Transverse colon (tissue), 4 donors: ENCODE measurements around the gene ARL8A.

ENCODE experiments used
- EP300 ChIP-seq: sonication (generic); formaldehyde crosslinking; IDR thresholded peaks from one replicate; pipeline ENCODE4 v1.6.1; 2017; ENCODE audit warnings: antibody characterized with exemption, low read depth
- POLR2AphosphoS5 ChIP-seq, 3 donors: sonication (generic); formaldehyde crosslinking; IDR thresholded peaks; one replicate each; pipeline ENCODE4 v1.6.1; 2016; ENCODE audit warnings: antibody characterized with exemption in 3 of 3
- TF ChIP-seq, protein P1 (sequence below), 5 experiments: fragments of 200-600 bp in 3 of 5; fragments of 450-650 bp in 2 of 5; sonication (generic) in 3 of 5; IDR thresholded peaks; 1 replicate in 2 of 5; 2 replicates in 3 of 5; pipeline ENCODE4 v1.5.1; 2016 to 2017; ENCODE audit warnings: antibody characterized with exemption in 5 of 5, inconsistent platforms in 3 of 5, mild to moderate bottlenecking in 2 of 5, moderate library complexity in 1 of 5

DNA sequence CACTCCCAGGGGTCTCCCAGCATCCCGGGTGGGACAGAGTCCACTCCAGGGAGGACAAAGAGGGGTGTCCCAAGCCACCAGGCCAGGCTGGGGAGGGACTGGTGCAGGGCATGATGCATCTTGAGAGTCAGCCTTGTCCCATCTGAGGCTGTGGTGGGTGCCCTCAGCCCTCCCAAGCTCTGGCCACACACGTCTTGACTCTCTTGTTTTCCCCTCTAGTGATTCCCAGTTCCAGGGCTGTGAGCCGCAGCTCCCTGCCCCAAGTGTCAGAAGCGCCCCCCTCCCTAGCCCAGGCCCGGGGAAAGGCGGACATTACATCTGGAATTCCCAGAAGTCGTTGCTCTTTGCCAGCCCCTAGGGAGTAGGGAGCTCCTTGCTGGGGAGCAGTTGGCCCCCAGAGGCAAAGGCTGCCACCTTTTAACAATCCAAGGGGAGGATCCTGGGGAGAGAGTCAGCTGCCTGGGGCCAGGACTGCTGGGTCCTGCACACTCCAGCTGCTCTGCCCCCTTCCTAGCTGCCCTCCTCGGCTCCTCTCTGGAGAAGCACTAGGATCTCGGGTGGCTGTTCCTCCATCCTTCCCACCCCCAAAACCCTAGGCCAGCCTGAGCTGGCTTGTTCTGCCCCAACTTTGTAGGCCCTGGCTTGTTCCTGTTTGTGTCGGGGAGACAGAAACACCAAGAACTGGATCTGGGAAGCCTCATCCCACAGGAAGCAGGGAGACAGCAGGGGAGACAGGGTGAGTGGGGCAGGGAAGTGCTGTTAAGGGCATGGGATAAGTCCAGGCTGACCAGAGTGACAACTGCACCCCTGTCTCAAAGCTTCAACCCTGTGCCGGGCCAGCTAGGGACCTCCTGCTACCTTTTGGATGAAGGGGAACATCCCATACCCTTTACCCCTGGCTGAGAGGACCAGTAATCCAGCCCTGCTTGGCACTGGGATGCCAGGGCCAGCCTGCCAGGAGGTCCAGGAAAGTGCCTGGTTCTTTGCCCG is 19.0 kb upstream of the ARL8A start:
- TF ChIP-seq, protein P1, sequence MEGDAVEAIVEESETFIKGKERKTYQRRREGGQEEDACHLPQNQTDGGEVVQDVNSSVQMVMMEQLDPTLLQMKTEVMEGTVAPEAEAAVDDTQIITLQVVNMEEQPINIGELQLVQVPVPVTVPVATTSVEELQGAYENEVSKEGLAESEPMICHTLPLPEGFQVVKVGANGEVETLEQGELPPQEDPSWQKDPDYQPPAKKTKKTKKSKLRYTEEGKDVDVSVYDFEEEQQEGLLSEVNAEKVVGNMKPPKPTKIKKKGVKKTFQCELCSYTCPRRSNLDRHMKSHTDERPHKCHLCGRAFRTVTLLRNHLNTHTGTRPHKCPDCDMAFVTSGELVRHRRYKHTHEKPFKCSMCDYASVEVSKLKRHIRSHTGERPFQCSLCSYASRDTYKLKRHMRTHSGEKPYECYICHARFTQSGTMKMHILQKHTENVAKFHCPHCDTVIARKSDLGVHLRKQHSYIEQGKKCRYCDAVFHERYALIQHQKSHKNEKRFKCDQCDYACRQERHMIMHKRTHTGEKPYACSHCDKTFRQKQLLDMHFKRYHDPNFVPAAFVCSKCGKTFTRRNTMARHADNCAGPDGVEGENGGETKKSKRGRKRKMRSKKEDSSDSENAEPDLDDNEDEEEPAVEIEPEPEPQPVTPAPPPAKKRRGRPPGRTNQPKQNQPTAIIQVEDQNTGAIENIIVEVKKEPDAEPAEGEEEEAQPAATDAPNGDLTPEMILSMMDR (IDR thresholded peaks at IDR 0.05): no peak
- TF ChIP-seq POLR2AphosphoS5 (IDR thresholded peaks at IDR 0.05) (no peak), EP300 (no peak)
